OCI-M2 (cell line): ENCODE measurements around the gene DAB1.

Experiments
- DNase-seq: peaks from one replicate; lab custom pipeline; 2025; ENCODE audit not compliant: unreplicated experiment; lab: John Stamatoyannopoulos, UW

Gene DAB1

GRCh38 chr1:57321776-57322175 is 102.1 kb downstream of the DAB1 start:
- DNase-seq: no peak

- no peak for DNase-seq
Observed at GRCh38 chr1:57319791-57320190, 104.1 kb downstream of the DAB1 start.

GRCh38 chr1:57319165-57319564 is 104.7 kb downstream of the DAB1 start:
- DNase-seq: no peak

GRCh38 chr1:57316861-57317260 is 107.0 kb downstream of the DAB1 start:
- DNase-seq: no peak

GRCh38 chr1:57316291-57316690 is 107.6 kb downstream of the DAB1 start:
- no peak for DNase-seq

GRCh38 chr1:57312869-57313268 is 111.0 kb downstream of the DAB1 start:
- DNase-seq: no peak

DNA sequence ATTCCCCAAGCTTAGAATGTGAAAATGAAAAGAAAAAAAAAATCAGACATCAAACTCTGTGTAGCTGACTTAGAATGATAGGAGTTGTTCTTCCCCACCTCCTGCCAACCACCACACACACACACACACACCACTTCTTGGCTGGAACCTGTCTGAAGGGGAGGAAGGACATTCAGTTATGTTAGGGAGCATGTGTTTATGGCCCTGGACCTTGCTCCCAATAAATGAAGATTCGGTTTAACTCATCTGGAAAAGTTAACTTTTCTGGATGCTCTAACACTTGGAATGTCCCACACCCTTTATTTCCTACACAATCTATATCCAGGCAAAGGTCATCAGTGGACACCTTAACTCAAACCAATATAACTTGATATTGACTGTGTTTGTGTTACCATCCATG is 112.4 kb downstream of the DAB1 start:
- DNase-seq: no peak

DNA sequence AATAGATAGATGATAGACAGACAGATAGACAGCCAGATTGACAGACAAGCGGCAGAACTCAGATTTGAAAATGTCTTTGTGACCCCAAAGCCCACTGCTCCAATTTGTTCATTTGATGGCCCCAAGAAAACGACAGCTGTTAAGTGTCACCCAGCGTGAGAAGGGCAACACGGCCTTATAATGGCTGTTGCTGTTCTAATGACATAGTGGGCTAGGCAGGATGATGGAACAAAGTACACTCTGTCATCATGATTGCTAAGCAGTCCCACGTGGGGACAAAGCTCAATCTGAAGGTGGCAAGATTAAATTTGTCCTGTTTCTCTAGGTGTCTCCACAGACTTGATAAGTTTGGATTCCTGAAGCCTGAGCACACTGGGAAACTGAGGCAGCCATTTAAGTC is 112.9 kb downstream of the DAB1 start:
- DNase-seq: no peak

DNA sequence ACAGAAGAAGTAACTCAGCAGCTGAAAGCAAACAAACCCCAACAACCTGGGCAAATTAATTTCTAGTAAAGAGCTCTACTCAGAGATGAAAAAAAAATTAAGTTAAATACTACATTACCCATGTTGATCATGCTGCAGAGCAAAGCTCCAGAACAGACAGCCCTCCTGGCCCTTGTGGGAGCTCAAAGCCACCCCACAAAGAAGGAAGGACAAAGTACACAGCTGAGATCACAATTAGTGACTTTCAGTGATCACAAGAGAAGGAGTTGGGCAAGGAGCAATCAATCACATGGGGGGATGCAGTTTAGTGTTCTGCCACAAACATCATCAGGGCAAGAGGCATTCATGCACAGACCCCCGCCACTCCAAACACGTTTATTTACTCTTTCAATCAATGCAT is 114.2 kb downstream of the DAB1 start:
- DNase-seq: no peak

- no peak for DNase-seq
Observed at GRCh38 chr1:57307392-57308170, 116.3 kb downstream of the DAB1 start.

- DNase-seq: no peak
Observed at GRCh38 chr1:57304591-57304990, 119.3 kb downstream of the DAB1 start.

DNA sequence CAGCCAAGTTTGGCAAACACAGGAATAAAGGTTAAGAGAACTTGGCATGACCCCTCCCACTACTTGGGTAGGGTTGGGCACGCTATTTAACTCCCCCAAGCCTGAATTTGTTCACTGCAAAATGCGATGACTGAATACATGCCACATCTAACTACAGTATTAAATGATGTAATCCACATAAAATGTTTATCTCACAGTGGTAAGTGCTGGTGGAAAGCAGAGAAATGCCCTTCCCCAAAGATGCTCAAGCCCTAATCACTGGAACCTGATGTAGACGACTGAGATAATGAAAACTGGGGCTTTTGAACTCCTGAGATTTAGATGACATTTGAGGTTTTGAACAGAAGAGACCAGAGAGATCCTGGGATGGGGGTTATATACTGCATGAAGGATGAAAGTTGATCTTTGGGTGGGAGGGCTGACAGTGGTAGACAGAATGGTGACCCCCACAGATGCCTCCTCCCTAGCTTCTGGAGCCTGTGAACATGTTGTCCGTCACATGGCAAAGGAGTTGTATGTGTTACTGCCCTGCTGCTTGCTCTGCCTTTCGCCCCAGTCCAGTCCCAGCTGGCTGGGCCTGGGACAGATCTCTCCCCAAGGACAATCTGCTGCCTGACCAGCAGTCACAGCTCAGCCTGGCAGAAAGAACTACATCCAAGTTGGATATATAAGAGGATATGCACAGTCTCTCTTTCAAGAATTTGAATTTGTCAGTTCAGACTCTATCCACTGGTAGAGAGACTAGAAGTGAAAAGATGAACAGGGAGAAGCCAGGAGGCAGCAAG is 120.9 kb downstream of the DAB1 start:
- no peak for DNase-seq

GRCh38 chr1:57300186-57300585 is 123.7 kb downstream of the DAB1 start:
- no peak for DNase-seq

DNA sequence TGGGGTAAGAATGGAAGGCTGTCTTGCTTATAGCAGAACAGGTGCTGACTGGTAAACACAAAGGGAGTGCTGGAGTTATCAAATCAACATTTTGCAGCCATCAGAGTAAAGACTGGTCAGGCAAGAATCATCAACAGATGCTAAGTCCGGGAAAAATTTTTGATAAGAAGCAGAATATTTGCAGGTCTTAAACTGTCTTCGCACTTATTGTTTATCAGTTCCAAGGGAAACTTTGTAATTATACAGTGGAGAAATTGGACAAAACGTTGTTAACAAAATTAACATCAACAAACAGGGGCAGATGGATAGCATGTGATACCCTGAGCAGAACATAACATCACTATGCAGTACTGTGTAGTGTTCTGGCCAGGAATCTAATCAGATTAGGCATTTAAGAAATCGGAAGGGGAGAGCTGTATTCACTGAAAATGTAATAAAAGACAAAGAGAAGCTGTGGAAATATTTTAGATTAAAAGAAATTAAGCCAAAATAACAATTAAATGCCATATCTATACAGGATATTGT is 127.1 kb downstream of the DAB1 start:
- no peak for DNase-seq

DNA sequence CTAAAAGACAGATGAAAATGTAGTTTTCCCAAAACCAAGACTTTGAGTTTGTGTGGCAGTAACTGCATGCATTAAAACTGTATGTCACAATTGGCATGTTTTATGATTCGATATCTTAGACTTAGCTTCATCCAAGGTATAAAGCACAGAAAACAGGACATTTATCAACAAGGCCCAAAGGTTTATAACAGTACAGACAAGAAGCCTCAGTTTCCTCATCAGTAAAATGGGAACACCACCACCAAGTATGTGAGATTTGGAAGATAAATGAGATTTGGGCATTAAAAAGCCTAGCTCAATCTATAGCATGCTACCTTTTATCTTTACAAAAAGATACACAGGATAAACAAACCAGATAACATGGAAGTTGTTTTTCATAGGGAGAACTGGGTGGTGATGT is 128.5 kb downstream of the DAB1 start:
- DNase-seq: no peak

DNA sequence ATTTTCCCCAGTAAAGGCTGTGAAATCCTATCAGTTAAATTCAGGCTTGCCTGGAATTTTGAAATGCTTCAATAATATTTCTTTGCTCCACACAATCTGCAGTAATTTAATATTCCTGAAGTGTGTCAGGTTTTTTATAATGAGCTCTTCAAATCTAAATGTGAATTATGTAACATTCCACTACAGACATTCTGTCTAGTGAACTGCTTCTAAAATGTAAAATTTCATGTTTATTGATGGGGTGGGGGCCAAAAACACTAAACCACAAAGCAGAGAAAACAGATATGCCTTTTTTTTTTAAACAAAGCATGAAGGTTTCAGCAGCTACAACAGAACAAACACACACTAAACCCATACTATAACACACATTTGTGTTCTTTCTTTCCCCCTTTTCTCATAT is 129.7 kb downstream of the DAB1 start:
- no peak for DNase-seq

DNA sequence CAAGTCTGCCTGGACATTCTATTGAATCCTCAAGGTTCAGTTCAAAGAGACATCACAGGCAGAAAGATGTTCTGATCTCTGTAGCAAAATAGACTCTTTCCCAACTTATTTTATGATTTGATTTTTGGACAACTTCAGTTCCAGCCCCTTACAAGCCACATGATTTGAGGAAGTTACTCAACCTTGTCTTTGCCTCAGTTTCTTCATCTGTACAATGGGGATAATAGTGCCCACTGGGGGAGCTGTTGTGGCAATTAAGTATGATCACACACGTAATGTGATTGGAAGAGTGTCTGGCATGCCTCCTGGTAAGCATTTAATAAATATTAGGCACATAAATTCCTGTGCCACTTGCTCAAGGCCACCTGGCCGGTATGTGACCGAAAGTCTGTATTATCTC is 130.6 kb downstream of the DAB1 start:
- no peak for DNase-seq

DNA sequence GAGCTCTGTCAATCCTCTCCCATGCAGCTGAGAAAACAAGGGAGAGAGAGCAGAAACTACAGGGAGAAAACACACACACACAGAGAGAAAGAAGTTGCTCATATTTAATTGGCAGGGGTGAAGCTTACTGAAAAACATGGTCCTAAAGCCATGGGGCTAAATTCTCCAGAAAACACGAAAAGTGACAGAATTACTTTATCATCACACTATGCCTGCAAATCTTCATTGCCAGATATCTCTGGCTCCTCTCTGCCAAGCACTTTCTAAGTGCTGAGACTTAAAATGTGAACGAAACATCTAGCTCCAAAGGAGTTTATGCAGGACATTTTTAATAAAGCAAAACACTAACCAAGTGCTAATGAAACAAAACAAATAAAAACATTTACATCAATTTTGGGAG is 134.1 kb downstream of the DAB1 start:
- no peak for DNase-seq

- no peak for DNase-seq
Observed at GRCh38 chr1:57285992-57286391, 137.9 kb downstream of the DAB1 start.

GRCh38 chr1:57282411-57282810 is 141.4 kb downstream of the DAB1 start:
- DNase-seq: no peak

- no peak for DNase-seq
Observed at GRCh38 chr1:57281324-57281723, 142.5 kb downstream of the DAB1 start.

DNA sequence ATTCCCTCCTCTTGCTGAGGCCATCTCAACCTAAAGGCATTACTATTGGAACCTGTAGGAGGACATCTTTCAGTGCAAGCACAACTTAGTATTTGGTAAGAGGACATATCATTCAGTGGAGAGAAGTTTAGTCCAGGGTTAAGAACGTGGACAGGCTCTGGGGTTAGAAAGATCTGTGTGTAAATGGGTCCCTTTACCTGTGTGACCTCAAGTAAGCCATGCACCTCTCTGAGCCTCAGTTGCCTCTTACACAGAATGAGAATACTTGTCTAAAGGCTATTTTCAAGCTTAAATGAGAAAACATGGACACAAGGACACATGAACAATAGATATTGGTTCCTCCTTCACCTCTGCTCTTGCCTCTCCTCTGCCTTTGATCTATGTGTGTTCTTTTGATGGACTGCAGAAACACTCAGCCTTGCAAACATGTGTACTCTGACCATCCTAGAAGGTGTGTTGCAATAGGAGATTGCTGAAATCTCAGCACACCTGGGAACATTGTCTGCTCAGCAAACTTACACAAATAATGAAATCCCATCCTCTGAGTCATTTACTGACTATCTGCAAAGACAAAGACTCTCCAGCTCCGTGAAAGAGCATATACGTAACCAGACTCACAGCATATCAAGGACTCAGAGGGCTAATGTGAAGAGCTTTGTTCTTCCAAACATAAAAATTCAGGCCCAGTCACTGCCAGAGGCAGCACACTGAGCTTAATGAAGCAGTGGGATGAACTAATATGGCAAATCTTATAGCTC is 143.8 kb downstream of the DAB1 start:
- DNase-seq: no peak
